ENCODE data around the gene ITGA11.

The ITGA11 gene

DNA sequence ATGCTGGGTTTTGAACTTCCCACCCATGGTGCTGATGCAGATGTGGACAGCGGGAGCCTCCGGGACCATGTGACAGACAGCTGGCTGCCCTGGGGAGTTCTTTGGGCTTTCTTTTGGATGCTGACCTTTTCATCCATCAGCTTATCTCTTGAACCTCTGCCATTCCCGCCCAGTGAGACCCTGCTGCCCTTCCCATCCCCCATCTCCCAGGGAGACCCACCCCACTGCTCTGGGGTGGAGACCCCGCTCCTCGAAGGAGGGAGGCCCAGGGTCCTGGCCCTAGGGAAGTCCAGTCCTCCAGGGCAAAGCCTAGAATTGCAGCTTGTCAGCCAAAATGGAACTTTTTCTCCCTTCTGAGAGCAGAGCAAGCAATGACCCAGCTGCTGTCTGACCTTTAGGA, 64.0 kb downstream of the ITGA11 start:
- H3K27ac ChIP-seq (ENCODE audit: low read depth in 2 of 2, low read length in 2 of 2), result no peak overlapping the region

GRCh38 chr15:68367226-68367625, 64.7 kb downstream of the ITGA11 start:
- Histone ChIP-seq H3K4me3 (ENCODE audit: low read length in 2 of 2) (no peak overlapping the region), H3K27me3 (ENCODE audit: control insufficient read depth in 2 of 2, insufficient read depth in 2 of 2, low read length in 2 of 2) (no peaks in the 10 kb centered on the region), H3K9ac (ENCODE audit: low read depth in 1 of 2, low read length in 2 of 2) (no peak overlapping the region), H3K27ac (ENCODE audit: low read depth in 2 of 2, low read length in 2 of 2) (no peak overlapping the region), H3K9me3 (ENCODE audit: control insufficient read depth in 2 of 2, low read length in 2 of 2) (no peaks in the 10 kb centered on the region), H3K4me1 (ENCODE audit: control insufficient read depth in 2 of 2, insufficient read depth in 2 of 2, low read length in 2 of 2) (no peaks in the 10 kb centered on the region), H3K36me3 (ENCODE audit: control insufficient read depth in 2 of 2, insufficient read depth in 2 of 2, low read length in 2 of 2) (no peaks in the 10 kb centered on the region)

More for the DNA sequence above, 64.0 kb downstream of the ITGA11 start:
- peaks cover 0 to 2% of the 10 kb centered on the region in 2 donors for H3K27me3 ChIP-seq (ENCODE audit: control insufficient read depth in 2 of 2, insufficient read depth in 2 of 2, low read length in 2 of 2)
- no peaks in the 10 kb centered on the region for H3K9me3 ChIP-seq (ENCODE audit: control insufficient read depth in 2 of 2, low read length in 2 of 2)
- no peak overlapping the region for H3K4me3 ChIP-seq (ENCODE audit: low read length in 2 of 2)
- no peaks in the 10 kb centered on the region for H3K4me1 ChIP-seq (ENCODE audit: control insufficient read depth in 2 of 2, insufficient read depth in 2 of 2, low read length in 2 of 2)
- no peaks in the 10 kb centered on the region for H3K36me3 ChIP-seq (ENCODE audit: control insufficient read depth in 2 of 2, insufficient read depth in 2 of 2, low read length in 2 of 2)
- no peak overlapping the region for H3K9ac ChIP-seq (ENCODE audit: low read depth in 1 of 2, low read length in 2 of 2)

- H3K27me3 ChIP-seq (ENCODE audit: control insufficient read depth in 2 of 2, insufficient read depth in 2 of 2, low read length in 2 of 2), result no peaks in the 10 kb centered on the region
- no peaks in the 10 kb centered on the region for H3K36me3 ChIP-seq (ENCODE audit: control insufficient read depth in 2 of 2, insufficient read depth in 2 of 2, low read length in 2 of 2)
- H3K27ac ChIP-seq (ENCODE audit: low read depth in 2 of 2, low read length in 2 of 2), result no peak overlapping the region
- H3K4me1 ChIP-seq (ENCODE audit: control insufficient read depth in 2 of 2, insufficient read depth in 2 of 2, low read length in 2 of 2), result no peaks in the 10 kb centered on the region
- H3K9me3 ChIP-seq (ENCODE audit: control insufficient read depth in 2 of 2, low read length in 2 of 2), result no peaks in the 10 kb centered on the region
- no peak overlapping the region for H3K9ac ChIP-seq (ENCODE audit: low read depth in 1 of 2, low read length in 2 of 2)
- H3K4me3 ChIP-seq (ENCODE audit: low read length in 2 of 2), result no peak overlapping the region
These were observed 65.6 kb downstream of the ITGA11 start for GRCh38 chr15:68366314-68366713.

GRCh38 chr15:68365770-68366169, 66.2 kb downstream of the ITGA11 start:
- Histone ChIP-seq H3K9ac (ENCODE audit: low read depth in 1 of 2, low read length in 2 of 2) (no peak overlapping the region), H3K27me3 (ENCODE audit: control insufficient read depth in 2 of 2, insufficient read depth in 2 of 2, low read length in 2 of 2) (no peaks in the 10 kb centered on the region), H3K4me3 (ENCODE audit: low read length in 2 of 2) (no peak overlapping the region), H3K4me1 (ENCODE audit: control insufficient read depth in 2 of 2, insufficient read depth in 2 of 2, low read length in 2 of 2) (no peaks in the 10 kb centered on the region), H3K36me3 (ENCODE audit: control insufficient read depth in 2 of 2, insufficient read depth in 2 of 2, low read length in 2 of 2) (no peaks in the 10 kb centered on the region), H3K9me3 (ENCODE audit: control insufficient read depth in 2 of 2, low read length in 2 of 2) (no peaks in the 10 kb centered on the region), H3K27ac (ENCODE audit: low read depth in 2 of 2, low read length in 2 of 2) (no peak overlapping the region)

- Histone ChIP-seq H3K9ac (ENCODE audit: low read depth in 1 of 2, low read length in 2 of 2) (no peak overlapping the region), H3K4me3 (ENCODE audit: low read length in 2 of 2) (no peak overlapping the region), H3K27me3 (ENCODE audit: control insufficient read depth in 2 of 2, insufficient read depth in 2 of 2, low read length in 2 of 2) (no peaks in the 10 kb centered on the region), H3K9me3 (ENCODE audit: control insufficient read depth in 2 of 2, low read length in 2 of 2) (no peaks in the 10 kb centered on the region), H3K36me3 (ENCODE audit: control insufficient read depth in 2 of 2, insufficient read depth in 2 of 2, low read length in 2 of 2) (no peaks in the 10 kb centered on the region), H3K27ac (ENCODE audit: low read depth in 2 of 2, low read length in 2 of 2) (no peak overlapping the region), H3K4me1 (ENCODE audit: control insufficient read depth in 2 of 2, insufficient read depth in 2 of 2, low read length in 2 of 2) (no peaks in the 10 kb centered on the region)
These were observed 66.7 kb downstream of the ITGA11 start for GRCh38 chr15:68365140-68365745.

DNA sequence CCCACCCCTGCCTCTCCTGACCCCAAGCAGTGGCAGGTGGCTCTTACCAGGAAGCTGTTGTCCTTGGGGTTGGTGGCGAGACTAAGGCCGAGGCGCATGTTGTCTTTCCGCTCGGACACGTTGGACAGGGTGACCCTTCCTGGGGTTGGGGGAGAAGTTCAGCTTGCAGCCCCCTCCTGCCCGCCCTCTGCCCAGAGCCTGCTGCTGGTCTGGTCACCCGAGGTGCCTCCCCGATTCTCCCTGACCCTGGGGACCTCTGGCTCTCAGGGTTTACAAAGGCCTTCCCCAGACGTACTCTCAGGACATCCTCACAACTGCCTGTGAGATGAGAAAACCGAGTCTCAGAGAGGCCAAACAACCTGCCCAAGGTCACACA, 67.3 kb downstream of the ITGA11 start:
- H3K4me1 ChIP-seq (ENCODE audit: control insufficient read depth in 2 of 2, insufficient read depth in 2 of 2, low read length in 2 of 2), result no peaks in the 10 kb centered on the region
- H3K27ac ChIP-seq (ENCODE audit: low read depth in 2 of 2, low read length in 2 of 2), result no peak overlapping the region
- no peaks in the 10 kb centered on the region for H3K27me3 ChIP-seq (ENCODE audit: control insufficient read depth in 2 of 2, insufficient read depth in 2 of 2, low read length in 2 of 2)
- H3K9me3 ChIP-seq (ENCODE audit: control insufficient read depth in 2 of 2, low read length in 2 of 2), result no peaks in the 10 kb centered on the region
- no peak overlapping the region for H3K4me3 ChIP-seq (ENCODE audit: low read length in 2 of 2)
- no peak overlapping the region for H3K9ac ChIP-seq (ENCODE audit: low read depth in 1 of 2, low read length in 2 of 2)
- no peaks in the 10 kb centered on the region for H3K36me3 ChIP-seq (ENCODE audit: control insufficient read depth in 2 of 2, insufficient read depth in 2 of 2, low read length in 2 of 2)

DNA sequence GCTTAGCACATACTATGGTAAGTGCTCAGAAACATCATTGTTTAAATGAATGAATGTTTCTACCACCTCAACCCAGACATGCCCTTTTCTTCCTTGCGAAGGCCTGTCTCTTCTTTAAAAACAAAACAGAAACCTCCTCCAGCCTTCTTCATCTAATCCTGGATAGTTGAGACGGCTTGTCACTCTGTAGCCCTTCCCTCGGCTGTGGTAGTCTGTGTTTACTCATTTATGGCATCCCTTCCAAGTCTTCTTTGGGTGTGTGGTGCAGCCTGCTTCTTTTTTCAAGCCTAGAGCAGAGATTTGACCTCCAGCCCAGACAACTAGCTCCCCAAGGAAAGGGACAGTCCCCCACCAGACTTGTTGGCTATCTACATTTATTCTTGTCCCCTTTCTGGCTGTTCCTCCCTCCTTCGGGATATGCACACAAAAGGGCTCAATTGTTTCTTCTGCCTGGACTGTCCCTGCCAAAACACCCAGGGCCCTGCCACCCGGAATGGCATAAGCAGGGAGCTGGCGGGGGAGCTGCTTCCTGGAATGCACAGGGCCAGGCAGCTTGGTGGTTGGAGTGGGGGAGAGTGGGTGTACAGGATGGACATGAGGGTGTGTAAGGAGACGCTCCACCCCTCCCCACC, 67.8 kb downstream of the ITGA11 start:
- H3K27me3 ChIP-seq (ENCODE audit: control insufficient read depth in 2 of 2, insufficient read depth in 2 of 2, low read length in 2 of 2), result no peaks in the 10 kb centered on the region
- H3K36me3 ChIP-seq (ENCODE audit: control insufficient read depth in 2 of 2, insufficient read depth in 2 of 2, low read length in 2 of 2), result no peaks in the 10 kb centered on the region
- no peaks in the 10 kb centered on the region for H3K9me3 ChIP-seq (ENCODE audit: control insufficient read depth in 2 of 2, low read length in 2 of 2)
- no peak overlapping the region for H3K27ac ChIP-seq (ENCODE audit: low read depth in 2 of 2, low read length in 2 of 2)
- no peaks in the 10 kb centered on the region for H3K4me1 ChIP-seq (ENCODE audit: control insufficient read depth in 2 of 2, insufficient read depth in 2 of 2, low read length in 2 of 2)
- H3K4me3 ChIP-seq (ENCODE audit: low read length in 2 of 2), result no peak overlapping the region
- H3K9ac ChIP-seq (ENCODE audit: low read depth in 1 of 2, low read length in 2 of 2), result no peak overlapping the region

DNA sequence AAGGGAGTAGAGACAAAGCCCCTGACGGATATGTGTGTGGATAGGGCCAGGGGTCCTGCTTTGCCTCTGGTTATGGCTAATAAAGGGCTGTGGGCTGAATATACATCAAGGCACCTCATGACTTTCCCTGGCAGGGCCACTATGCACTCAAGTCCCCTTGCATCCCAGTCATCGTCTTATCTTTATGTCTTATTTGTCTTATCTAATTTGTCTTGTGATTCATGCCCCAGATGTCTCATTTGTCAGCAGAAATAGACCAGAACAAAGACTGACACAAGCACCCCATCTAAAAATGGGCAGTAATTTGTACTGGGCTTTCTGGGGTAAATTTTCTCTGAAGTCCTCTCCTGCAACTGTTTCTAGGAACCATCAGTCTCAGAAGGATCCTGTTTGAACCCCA, 68.6 kb downstream of the ITGA11 start:
- peaks cover 2 to 3% of the 10 kb centered on the region in 2 donors for H3K27me3 ChIP-seq (ENCODE audit: control insufficient read depth in 2 of 2, insufficient read depth in 2 of 2, low read length in 2 of 2)
- no peak overlapping the region for H3K27ac ChIP-seq (ENCODE audit: low read depth in 2 of 2, low read length in 2 of 2)
- no peaks in the 10 kb centered on the region for H3K4me1 ChIP-seq (ENCODE audit: control insufficient read depth in 2 of 2, insufficient read depth in 2 of 2, low read length in 2 of 2)
- H3K9me3 ChIP-seq (ENCODE audit: control insufficient read depth in 2 of 2, low read length in 2 of 2), result no peaks in the 10 kb centered on the region
- H3K36me3 ChIP-seq (ENCODE audit: control insufficient read depth in 2 of 2, insufficient read depth in 2 of 2, low read length in 2 of 2), result no peaks in the 10 kb centered on the region
- no peak overlapping the region for H3K4me3 ChIP-seq (ENCODE audit: low read length in 2 of 2)
- no peak overlapping the region for H3K9ac ChIP-seq (ENCODE audit: low read depth in 1 of 2, low read length in 2 of 2)

DNA sequence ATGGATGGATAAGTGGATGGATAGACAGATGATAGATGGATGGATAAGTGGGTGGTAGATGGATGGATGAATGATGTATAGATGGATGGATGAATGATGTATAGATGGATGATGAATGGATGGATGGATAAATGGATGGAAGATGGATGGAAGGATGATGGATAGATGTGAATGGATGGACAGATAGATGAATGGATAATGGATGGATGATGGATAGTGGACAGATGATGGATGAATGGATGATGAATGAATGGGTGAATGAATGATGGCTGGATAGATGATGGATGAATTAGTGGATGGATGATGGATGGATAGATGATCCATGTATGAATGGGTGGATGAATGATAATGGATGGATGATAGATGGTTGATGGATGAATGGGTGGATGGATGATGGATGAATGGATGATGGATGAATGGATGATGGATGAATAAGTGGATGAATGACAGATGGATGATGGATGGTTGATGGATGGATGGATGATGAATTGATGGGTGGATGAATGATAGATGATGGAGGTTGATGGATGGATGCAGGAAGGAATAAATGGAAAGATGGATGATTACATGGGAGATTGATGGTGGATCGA, 69.3 kb downstream of the ITGA11 start:
- H3K4me3 ChIP-seq (ENCODE audit: low read length in 2 of 2), result no peak overlapping the region
- H3K27me3 ChIP-seq (ENCODE audit: control insufficient read depth in 2 of 2, insufficient read depth in 2 of 2, low read length in 2 of 2), result peaks cover 2 to 3% of the 10 kb centered on the region in 2 donors
- H3K9ac ChIP-seq (ENCODE audit: low read depth in 1 of 2, low read length in 2 of 2), result no peak overlapping the region
- H3K36me3 ChIP-seq (ENCODE audit: control insufficient read depth in 2 of 2, insufficient read depth in 2 of 2, low read length in 2 of 2), result no peaks in the 10 kb centered on the region
- no peak overlapping the region for H3K27ac ChIP-seq (ENCODE audit: low read depth in 2 of 2, low read length in 2 of 2)
- H3K4me1 ChIP-seq (ENCODE audit: control insufficient read depth in 2 of 2, insufficient read depth in 2 of 2, low read length in 2 of 2), result no peaks in the 10 kb centered on the region
- H3K9me3 ChIP-seq (ENCODE audit: control insufficient read depth in 2 of 2, low read length in 2 of 2), result no peaks in the 10 kb centered on the region

DNA sequence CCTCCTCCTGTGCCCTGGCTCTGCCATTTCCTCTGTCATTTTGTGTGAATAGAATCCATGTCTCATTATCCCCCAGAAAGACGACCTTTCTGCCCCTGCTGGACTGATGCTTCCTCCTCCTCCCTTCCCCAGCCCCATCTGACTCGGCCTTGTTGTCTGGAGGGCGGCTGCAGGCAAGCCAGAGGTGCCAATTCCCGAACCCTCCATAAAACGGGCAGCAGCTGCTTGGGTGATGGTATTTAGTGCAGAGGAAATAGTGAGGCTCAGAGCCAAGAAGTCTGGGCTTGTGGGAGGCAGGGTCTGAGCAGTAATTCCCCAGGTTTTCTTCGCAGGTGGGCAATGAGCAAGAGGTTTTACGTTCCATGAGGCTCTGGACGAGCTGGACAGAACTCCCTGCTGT, 71.2 kb downstream of the ITGA11 start:
- no peak overlapping the region for H3K9ac ChIP-seq (ENCODE audit: low read depth in 1 of 2, low read length in 2 of 2)
- H3K27me3 ChIP-seq (ENCODE audit: control insufficient read depth in 2 of 2, insufficient read depth in 2 of 2, low read length in 2 of 2), result peaks cover 2 to 3% of the 10 kb centered on the region in 2 donors
- peaks cover 0 to 2% of the 10 kb centered on the region in 2 donors for H3K9me3 ChIP-seq (ENCODE audit: control insufficient read depth in 2 of 2, low read length in 2 of 2)
- H3K36me3 ChIP-seq (ENCODE audit: control insufficient read depth in 2 of 2, insufficient read depth in 2 of 2, low read length in 2 of 2), result no peaks in the 10 kb centered on the region
- no peak overlapping the region for H3K4me3 ChIP-seq (ENCODE audit: low read length in 2 of 2)
- no peak overlapping the region for H3K27ac ChIP-seq (ENCODE audit: low read depth in 2 of 2, low read length in 2 of 2)
- H3K4me1 ChIP-seq (ENCODE audit: control insufficient read depth in 2 of 2, insufficient read depth in 2 of 2, low read length in 2 of 2), result no peaks in the 10 kb centered on the region

Data from mucosa of rectum (tissue), 2 donors.